Stimulated activated CD8-positive, alpha-beta memory T cell treated with anti-CD3 and anti-CD28 coated beads, Interleukin-7, amount 100 ng/mL, for 1 hour (primary cell): ENCODE results near the gene BCL2.

Experiments used
- DNase-seq, 2 donors: peaks; one replicate each; pipeline ENCODE4 v3.0.0-alpha.2; 2020; ENCODE audit warnings: low read depth in 2 of 2

The BCL2 gene

GRCh38 chr18:63107931-63108330 is 211.6 kb downstream of the BCL2 start:
- no peak for DNase-seq

DNA sequence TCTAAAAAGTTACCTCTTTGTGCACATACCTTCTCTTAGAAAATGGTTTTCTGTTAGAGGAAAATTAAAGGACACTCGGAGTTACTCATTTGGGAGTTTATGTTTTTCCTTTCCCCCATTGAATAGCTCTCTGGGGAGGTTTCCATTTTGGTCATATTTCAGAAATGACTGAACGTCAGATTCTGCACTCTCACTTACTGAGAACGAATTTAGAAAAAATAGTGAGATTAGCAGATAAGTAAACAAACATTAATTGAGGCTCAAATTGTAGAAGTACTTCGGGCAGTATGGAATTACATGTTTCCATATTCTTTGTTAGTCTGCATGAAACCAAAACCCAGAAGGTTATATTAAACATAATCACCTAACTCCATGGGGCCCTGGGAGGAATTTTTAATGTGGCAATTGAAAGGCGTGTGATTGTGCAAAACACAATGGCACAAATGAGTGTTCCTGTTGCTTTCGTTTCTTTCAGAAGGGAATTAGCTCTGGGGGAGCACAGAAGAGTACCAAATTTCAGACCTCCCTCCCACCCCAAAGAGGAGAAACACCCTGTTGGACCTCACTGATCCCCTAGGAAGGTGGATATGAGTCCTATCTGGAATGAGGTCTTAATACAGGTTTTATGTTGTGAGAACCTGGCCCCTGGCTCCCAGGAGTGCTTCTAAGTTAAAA is 212.3 kb downstream of the BCL2 start:
- no peak for DNase-seq

DNA sequence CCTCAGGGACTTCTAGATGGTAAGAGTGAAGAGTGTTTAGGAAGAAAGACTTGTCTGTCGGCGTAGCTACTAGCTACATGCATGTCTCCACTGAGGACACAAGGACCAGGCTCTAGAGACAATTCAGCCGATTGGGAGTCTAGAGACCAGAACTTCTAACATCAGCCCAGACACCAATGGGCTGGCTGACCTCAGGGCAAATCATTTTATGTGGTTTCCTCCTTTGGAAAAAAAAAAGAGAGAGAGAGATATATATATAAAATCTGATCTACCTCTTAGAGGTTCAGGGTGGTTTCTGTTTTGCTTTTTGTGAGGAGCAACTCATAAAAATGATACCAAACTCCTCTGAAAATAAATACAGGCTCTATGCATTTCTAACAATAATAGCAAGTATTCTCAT is 212.8 kb downstream of the BCL2 start:
- no peak for DNase-seq

DNA sequence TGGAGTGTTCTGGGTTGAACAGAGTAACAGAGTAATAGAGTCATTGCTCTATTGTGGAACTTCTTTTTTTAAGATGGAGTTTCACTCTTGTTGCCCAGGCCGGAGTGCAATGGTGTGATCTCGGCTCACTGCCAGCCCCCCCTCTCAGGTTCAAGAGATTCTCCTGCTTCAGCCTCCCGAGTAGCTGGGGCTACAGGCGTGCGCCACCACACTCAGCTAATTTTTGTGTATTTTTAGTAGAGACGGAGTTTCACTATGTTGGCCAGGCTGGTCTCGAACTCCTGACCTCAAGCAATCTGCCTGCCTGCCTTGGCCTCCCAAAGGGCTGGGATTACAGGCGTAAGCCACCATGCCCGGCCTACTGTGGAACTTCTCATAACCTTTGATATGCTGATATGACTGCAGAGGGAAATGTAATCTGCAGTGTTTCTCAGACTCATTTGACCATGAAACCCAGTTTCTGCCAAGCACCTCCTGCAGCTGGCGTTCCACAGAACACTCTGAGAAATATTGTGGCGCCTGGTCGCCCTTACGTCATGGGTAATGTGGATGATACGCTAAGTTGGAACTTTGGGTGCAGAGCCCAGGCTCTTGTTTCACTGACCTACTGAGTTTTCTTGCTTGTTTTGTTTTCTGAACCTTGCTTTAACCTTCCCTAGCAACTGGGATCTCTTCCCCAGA is 213.8 kb downstream of the BCL2 start:
- no peak for DNase-seq

- DNase-seq, result no peak
Observed at GRCh38 chr18:63104868-63105267, 214.7 kb downstream of the BCL2 start.

- DNase-seq, result no peak
Observed at GRCh38 chr18:63102941-63103744, 216.4 kb downstream of the BCL2 start.

- no peak for DNase-seq
Observed at GRCh38 chr18:63100630-63101055, 218.9 kb downstream of the BCL2 start.

- no peak for DNase-seq
Observed at GRCh38 chr18:63099848-63100629, 219.5 kb downstream of the BCL2 start.

DNA sequence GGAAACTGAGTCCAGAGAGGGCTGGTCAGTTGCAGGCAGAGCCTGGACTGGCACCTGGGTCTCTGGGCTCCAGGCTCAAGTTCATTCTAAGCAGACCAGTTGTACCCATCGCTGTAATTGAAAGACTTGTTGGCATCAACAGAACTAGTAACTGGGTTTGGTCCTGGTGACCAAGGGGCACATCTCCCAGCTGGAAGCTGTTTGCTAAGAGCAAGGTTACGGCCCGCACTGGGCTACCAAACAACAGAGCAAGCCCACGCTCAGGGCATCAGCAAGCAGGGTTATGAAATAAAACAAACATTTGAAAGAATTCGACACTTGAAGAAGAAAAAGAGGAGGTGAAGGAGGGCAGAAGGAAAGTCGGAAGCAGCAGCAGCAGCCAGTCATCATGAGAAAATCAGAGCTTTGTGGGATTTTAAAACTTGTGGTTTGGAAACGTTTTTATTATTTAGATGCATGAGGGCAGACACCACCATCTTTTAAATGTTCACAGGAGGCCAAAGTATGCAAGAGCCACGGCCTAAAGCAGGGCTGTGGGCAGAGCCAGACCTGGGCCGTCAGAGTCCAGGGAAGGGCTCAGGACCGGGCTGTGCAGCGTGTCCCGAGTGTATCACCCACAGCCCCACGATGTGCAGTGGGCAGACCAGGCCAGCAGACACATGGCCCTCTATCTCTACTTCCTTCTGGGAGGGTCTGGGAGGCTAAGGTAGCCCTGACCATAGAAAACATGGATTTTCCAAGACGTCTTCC is 220.3 kb downstream of the BCL2 start:
- DNase-seq, result no peak

- peak in 1 of 2 donors; percentile 3 for DNase-seq
Observed at GRCh38 chr18:63098018-63098981, 221.3 kb downstream of the BCL2 start.

- DNase-seq, result no peak
Observed at GRCh38 chr18:63097178-63097577, 222.4 kb downstream of the BCL2 start.

DNA sequence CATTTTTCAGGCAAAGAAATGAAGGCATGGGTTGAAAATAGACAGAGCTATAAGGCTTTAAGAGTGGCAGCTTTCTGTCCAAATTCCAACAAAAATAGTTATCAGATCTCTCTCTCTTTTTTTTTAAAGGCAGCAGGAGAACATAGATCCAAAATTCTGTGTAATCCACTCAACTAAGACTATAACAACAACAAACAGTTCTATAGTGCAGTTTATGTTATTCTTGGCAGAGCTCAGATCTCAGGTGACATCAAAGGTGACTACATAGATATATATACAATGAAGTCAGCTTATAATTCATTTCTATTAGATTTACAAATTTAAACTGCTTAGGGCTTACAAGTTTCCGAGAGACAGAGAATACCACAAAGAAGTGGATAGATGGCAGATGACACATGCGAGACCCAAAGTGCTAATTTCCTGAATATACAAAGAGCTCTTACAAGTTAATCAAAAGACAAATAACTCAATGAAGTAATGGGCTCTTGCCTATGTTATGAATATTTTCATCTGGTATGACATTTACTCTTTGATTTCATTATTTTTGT is 223.2 kb downstream of the BCL2 start:
- no peak for DNase-seq

DNA sequence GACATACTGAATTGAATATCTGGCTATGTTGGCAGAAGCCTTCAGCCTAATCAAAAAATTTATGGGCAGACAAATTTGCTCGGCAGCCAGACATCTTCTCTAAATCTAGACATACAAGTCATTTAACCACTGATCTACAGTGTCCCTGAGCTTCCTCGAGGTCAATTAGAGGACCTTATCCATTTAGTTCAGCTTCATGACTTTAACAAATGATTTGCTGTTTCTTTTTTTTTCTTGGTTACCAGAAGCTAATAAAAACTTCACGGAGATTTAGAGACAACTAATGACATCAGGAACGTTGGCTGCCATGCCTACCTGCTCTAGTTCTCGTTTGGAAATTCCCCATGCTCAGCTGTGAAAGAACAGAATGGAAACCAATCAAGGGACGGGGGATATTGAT is 223.8 kb downstream of the BCL2 start:
- DNase-seq, result no peak

GRCh38 chr18:63091671-63092364 is 227.8 kb downstream of the BCL2 start:
- no peak for DNase-seq

DNA sequence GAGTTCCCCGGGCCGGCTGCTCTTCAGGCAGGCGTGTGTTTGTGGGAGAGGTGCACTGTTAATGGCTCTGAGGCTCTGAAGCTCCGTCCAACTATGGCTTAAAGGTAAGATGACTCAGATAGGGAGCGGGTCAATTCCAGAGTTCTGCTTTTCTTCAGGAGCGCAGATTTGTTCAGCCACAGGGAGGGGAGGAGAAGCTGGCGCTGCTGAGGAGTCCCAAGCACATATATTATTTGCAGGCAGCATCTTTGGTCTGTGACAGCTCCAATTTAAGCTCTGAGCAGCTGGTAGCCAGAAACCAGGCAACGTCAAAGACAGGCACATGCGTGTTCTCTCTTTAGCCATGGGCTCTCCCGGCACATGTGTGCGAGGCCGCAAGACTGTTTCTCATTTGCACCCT is 229.2 kb downstream of the BCL2 start:
- DNase-seq, result no peak

- DNase-seq, result no peak
Observed at GRCh38 chr18:63089041-63089440, 230.5 kb downstream of the BCL2 start.

DNA sequence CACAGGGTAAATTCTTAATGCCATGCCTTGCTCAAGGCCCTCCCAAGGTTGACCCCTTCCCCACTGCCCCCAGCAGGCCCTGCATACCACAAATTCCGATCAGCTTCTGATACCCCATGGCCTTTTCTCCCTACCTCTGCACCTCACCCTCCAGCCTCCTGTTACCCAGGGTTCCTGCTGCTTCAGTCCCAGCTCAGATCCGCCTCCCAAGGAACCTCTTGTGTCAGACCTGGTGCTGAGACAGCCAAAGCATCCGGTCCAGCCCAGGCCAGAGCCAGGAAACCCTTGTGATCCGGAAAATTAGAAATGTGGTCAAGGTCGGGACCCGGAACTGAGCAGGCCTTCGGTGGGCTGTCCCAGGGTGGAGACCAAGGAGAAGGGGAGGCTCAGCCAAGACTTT is 231.3 kb downstream of the BCL2 start:
- DNase-seq, result no peak

- DNase-seq, result no peak
Observed at GRCh38 chr18:63087421-63088230, 231.9 kb downstream of the BCL2 start.
